ENCODE data around the gene SPRYD3.

SPRYD3 gene

DNA sequence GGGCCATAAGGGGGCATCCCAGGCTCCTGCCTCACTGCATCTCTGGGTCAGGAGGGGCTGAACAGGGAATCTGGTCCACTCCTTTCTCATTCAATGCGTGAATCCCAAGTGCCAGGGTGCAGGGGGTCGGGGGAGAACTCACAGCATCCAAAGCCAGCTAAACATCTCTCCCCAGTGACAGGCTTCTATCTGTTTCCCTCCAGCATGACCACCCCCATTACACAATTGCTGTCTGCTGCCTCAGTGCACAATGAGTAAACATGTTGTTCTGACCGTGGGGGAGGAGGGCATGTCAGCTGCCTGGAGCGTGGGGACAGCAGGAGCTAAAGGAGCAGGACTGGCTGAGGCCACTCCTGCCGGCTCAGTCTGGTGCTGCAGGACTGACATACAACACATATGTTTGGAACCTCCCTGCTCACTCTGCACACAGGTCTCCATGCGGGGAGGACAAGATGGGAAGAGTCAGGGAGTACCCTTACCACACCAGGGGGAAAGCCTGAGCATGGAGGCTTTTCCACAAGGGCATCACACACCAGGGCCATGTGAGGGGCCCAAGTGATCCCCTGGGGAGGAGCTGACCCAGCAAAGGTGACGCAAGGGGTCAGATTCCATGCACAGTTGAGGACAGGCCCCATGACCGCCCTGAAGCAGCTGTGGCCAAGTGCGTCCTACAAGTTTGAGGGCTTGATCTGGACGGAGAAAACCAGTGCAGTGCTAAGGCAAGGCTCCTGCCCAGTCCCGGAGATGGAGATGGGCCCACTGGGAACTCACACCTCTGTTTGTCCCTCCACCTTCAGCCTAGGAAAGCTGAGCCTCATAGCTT, 27.9 kb downstream of the SPRYD3 start:
- Histone ChIP-seq H3K9me3 (ENCODE audit: control insufficient read depth in 5 of 5, low read length in 5 of 5) (no peaks in the 10 kb centered on the region), H3K27me3 (ENCODE audit: control insufficient read depth in 5 of 5, insufficient read depth in 4 of 5, low read length in 5 of 5) (peaks cover 0 to 2% (median 0%) of the 10 kb centered on the region in 5 donors), H3K36me3 (ENCODE audit: control insufficient read depth in 5 of 5, insufficient read depth in 5 of 5, low read length in 5 of 5) (peaks cover 0 to 35% (median 24%) of the 10 kb centered on the region in 5 donors), H3K4me3 (ENCODE audit: low read depth in 1 of 5, low read length in 5 of 5) (peak overlapping the region; percentile 87 to 95 (median 91)), H3K9ac (ENCODE audit: low read length in 5 of 5) (peak overlapping the region; percentile 93 to 100 (median 99)), H3K27ac (ENCODE audit: low read depth, low read length) (peak overlapping the region; percentile 99), H3K4me1 (ENCODE audit: control insufficient read depth in 5 of 5, insufficient read depth in 5 of 5, low read length in 5 of 5) (peaks cover 23 to 87% (median 78%) of the 10 kb centered on the region in 5 donors)

DNA sequence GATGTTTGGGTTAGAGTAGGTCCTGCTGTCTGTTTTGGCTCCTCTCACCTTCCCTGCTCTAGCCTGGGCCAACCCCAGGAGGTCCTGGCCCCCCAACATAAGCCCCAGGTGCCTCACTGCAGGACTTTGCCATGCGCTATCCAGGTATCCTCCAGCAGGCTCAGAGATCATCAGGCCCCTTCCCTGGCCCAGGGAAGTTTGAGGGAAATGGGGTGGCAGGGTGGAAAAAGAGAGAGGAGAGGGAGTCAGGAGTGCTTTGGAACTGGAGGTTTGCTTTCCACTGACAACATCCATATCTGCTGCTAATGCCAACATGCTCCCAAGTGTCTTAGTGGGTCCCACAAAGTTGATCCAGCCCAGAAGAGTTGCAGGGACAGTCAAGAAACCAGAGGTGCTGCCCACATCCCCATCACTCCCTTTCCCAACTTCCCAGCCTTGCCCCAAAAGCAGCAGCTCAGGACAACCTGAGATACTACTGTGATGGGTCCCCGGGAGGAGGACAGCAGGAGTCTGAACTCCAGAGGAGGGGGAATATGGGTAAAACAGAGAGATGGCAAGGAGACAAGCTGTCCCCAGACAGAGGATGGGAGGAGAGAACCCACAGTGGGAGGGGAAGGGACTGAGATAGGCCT, 28.6 kb downstream of the SPRYD3 start:
- no peaks in the 10 kb centered on the region for H3K9me3 ChIP-seq (ENCODE audit: control insufficient read depth in 5 of 5, low read length in 5 of 5)
- H3K4me1 ChIP-seq (ENCODE audit: control insufficient read depth in 5 of 5, insufficient read depth in 5 of 5, low read length in 5 of 5) = peaks cover 26 to 91% (median 83%) of the 10 kb centered on the region in 5 donors
- H3K27ac ChIP-seq (ENCODE audit: low read depth, low read length) = peak overlapping the region; percentile 99
- H3K36me3 ChIP-seq (ENCODE audit: control insufficient read depth in 5 of 5, insufficient read depth in 5 of 5, low read length in 5 of 5) = peaks cover 0 to 30% (median 18%) of the 10 kb centered on the region in 5 donors
- peak overlapping the region; percentile 87 to 95 (median 91) for H3K4me3 ChIP-seq (ENCODE audit: low read depth in 1 of 5, low read length in 5 of 5)
- H3K27me3 ChIP-seq (ENCODE audit: control insufficient read depth in 5 of 5, insufficient read depth in 4 of 5, low read length in 5 of 5) = peaks cover 0 to 2% (median 0%) of the 10 kb centered on the region in 5 donors
- H3K9ac ChIP-seq (ENCODE audit: low read length in 5 of 5) = peak overlapping the region; percentile 93 to 100 (median 99)

DNA sequence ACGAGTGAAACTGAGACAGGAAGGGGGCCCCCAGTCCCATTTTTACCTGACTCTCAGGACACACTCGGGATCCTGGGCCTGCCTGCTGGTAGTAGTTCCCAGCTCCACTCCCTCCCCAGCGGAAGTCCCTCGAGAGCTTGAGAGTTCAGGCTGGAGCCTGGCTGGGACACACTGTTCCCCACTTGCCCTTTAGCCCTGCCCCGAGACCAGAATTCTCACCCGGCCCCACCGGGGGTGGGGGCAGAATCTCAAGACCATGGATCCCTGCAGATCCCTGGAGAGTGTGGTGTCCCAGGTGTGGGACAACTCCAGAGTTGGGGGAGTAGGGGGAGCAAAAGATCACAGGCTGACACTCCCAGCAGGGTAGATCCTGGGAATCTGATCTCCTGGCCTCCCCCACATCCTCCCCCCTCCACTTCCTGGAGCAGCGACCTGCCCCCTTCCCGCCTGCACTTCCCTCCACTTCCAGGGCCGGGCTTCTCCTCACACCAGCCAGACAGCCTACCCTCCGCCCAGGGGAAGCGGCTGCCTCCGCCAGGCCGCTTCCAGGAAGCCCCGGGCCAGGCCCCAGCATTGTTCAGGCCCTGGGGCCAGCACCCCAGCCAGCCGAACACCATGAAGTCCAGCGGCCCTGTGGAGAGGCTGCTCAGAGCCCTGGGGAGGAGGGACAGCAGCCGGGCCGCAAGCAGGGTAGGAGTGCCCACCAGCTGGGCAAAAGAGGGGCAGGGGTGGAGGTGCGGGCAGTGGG, 29.4 kb downstream of the SPRYD3 start, which contains the start of gene TNS2:
TNS2 (plus strand) TSS at position 495 of the 748 bp plus-strand sequence; CDS start at position 616, 121 bp downstream.
- no peaks in the 10 kb centered on the region for H3K9me3 ChIP-seq (ENCODE audit: control insufficient read depth in 5 of 5, low read length in 5 of 5)
- peaks cover 0 to 2% (median 0%) of the 10 kb centered on the region in 5 donors for H3K27me3 ChIP-seq (ENCODE audit: control insufficient read depth in 5 of 5, insufficient read depth in 4 of 5, low read length in 5 of 5)
- peak within 1 kb of the TSS; percentile 87 to 95 (median 91) for H3K4me3 ChIP-seq (ENCODE audit: low read depth in 1 of 5, low read length in 5 of 5)
- H3K4me1 ChIP-seq (ENCODE audit: control insufficient read depth in 5 of 5, insufficient read depth in 5 of 5, low read length in 5 of 5) = peaks cover 29 to 92% (median 84%) of the 10 kb centered on the region in 5 donors
- H3K9ac ChIP-seq (ENCODE audit: low read length in 5 of 5) = peak within 1 kb of the TSS; percentile 93 to 100 (median 99)
- peaks cover 0 to 23% (median 12%) of the 10 kb centered on the region in 5 donors for H3K36me3 ChIP-seq (ENCODE audit: control insufficient read depth in 5 of 5, insufficient read depth in 5 of 5, low read length in 5 of 5)
- peak within 1 kb of the TSS; percentile 99 for H3K27ac ChIP-seq (ENCODE audit: low read depth, low read length)

GRCh38 chr12:53048780-53049401, 30.3 kb downstream of the SPRYD3 start:
- peak overlapping the region; percentile 93 to 100 (median 99) for H3K9ac ChIP-seq (ENCODE audit: low read length in 5 of 5)
- peak overlapping the region; percentile 73 to 95 (median 91) for H3K4me3 ChIP-seq (ENCODE audit: low read depth in 1 of 5, low read length in 5 of 5)

GRCh38 chr12:53048033-53048779, 31.0 kb downstream of the SPRYD3 start:
- Histone ChIP-seq H3K4me3 (ENCODE audit: low read depth in 1 of 5, low read length in 5 of 5) (peak overlapping the region; percentile 73 to 95 (median 91)), H3K27me3 (ENCODE audit: control insufficient read depth in 5 of 5, insufficient read depth in 4 of 5, low read length in 5 of 5) (peaks cover 0 to 2% (median 0%) of the 10 kb centered on the region in 5 donors), H3K36me3 (ENCODE audit: control insufficient read depth in 5 of 5, insufficient read depth in 5 of 5, low read length in 5 of 5) (peaks cover 0 to 12% (median 7%) of the 10 kb centered on the region in 5 donors), H3K27ac (ENCODE audit: low read depth, low read length) (peak overlapping the region; percentile 99), H3K4me1 (ENCODE audit: control insufficient read depth in 5 of 5, insufficient read depth in 5 of 5, low read length in 5 of 5) (peaks cover 37 to 90% (median 86%) of the 10 kb centered on the region in 5 donors), H3K9me3 (ENCODE audit: control insufficient read depth in 5 of 5, low read length in 5 of 5) (no peaks in the 10 kb centered on the region), H3K9ac (ENCODE audit: low read length in 5 of 5) (peak overlapping the region; percentile 93 to 100 (median 99))

More at GRCh38 chr12:53048780-53049401, 30.3 kb downstream of the SPRYD3 start:
- Histone ChIP-seq H3K4me1 (ENCODE audit: control insufficient read depth in 5 of 5, insufficient read depth in 5 of 5, low read length in 5 of 5) (peaks cover 37 to 93% (median 88%) of the 10 kb centered on the region in 5 donors), H3K27me3 (ENCODE audit: control insufficient read depth in 5 of 5, insufficient read depth in 4 of 5, low read length in 5 of 5) (peaks cover 0 to 2% (median 0%) of the 10 kb centered on the region in 5 donors), H3K27ac (ENCODE audit: low read depth, low read length) (peak overlapping the region; percentile 99), H3K9me3 (ENCODE audit: control insufficient read depth in 5 of 5, low read length in 5 of 5) (no peaks in the 10 kb centered on the region), H3K36me3 (ENCODE audit: control insufficient read depth in 5 of 5, insufficient read depth in 5 of 5, low read length in 5 of 5) (peaks cover 0 to 19% (median 12%) of the 10 kb centered on the region in 5 donors)

DNA sequence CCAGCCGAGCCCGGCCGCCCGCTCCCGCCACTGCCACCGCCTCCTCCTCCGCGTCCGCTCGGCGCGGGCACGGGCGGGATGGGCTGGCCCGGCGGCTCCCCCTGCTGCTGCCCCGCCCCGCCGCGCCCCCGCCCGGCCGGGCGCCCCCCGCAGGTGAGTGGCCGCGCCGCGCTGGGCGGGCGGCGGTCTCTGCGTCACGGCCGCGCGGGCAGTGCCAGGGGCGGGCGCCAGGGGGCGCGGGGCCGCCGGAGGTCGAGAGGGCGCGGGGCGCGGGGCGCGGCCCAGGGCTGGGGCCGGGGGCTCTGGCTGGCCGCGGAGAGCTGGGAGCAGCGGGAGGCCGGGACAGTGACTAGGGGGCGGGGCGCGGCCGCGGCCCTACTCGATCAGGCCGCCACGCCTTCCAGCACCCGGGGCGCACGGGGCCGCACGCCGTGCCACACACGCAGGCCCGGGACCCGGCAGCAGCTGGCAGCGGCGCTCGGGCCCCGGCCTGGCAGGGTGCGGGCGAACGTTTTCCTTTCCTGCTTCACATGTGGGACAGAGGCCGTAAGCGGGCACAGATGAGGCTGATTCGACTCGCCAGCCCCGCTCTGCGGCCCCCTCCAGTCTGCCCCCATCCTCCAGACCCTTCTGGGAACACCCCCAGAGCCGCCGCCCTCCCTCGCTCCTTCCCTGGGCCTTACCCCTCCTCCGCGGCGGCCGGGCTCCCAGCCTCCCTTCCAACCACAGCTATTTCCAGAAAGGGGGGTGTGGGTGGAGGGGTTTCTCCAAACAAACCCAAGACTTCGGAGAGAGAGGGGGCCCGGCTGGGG, 31.8 kb downstream of the SPRYD3 start:
- no peaks in the 10 kb centered on the region for H3K9me3 ChIP-seq (ENCODE audit: control insufficient read depth in 5 of 5, low read length in 5 of 5)
- peak overlapping the region; percentile 60 to 95 (median 89) for H3K4me3 ChIP-seq (ENCODE audit: low read depth in 1 of 5, low read length in 5 of 5)
- H3K36me3 ChIP-seq (ENCODE audit: control insufficient read depth in 5 of 5, insufficient read depth in 5 of 5, low read length in 5 of 5) = peaks cover 0 to 11% (median 9%) of the 10 kb centered on the region in 5 donors
- H3K27ac ChIP-seq (ENCODE audit: low read depth, low read length) = peak overlapping the region; percentile 99
- H3K27me3 ChIP-seq (ENCODE audit: control insufficient read depth in 5 of 5, insufficient read depth in 4 of 5, low read length in 5 of 5) = peaks cover 0 to 2% (median 0%) of the 10 kb centered on the region in 5 donors
- H3K9ac ChIP-seq (ENCODE audit: low read length in 5 of 5) = peak overlapping the region in 4 of 5 donors; percentile 93 to 100 (median 99)
- peaks cover 37 to 86% (median 82%) of the 10 kb centered on the region in 5 donors for H3K4me1 ChIP-seq (ENCODE audit: control insufficient read depth in 5 of 5, insufficient read depth in 5 of 5, low read length in 5 of 5)

DNA sequence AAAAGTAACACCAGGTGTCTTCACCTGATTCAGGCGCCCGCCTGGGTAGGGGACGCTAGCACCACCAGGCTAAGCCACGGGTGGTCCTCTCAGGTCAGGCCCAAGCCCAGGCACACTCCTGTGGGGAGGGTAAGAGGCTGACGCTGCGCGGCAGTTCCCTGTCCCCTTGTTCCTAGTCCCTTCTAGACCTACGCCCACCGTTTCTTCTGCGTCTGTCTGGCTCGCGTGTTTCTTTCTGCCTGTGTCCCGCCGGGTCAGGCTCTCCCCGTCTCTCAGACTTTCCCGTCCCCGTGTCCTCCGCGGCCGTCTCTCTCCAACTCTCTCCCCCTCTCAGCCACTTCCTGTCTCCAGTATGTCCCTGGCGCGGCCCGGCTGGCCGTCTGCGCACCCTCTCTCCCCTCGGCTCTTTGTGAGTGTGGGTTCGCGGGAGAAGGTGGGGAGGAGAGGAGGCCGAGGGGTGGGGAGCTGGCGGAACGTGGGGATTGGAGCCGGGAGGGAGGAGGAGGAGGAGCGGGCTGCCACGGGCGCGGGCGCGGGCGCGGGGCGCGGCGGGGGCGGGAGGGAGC, 32.5 kb downstream of the SPRYD3 start:
- H3K27me3 ChIP-seq (ENCODE audit: control insufficient read depth in 5 of 5, insufficient read depth in 4 of 5, low read length in 5 of 5) = peaks cover 0 to 2% (median 0%) of the 10 kb centered on the region in 5 donors
- peak overlapping the region; percentile 91 to 99 (median 98) for H3K4me3 ChIP-seq (ENCODE audit: low read depth in 1 of 5, low read length in 5 of 5)
- H3K36me3 ChIP-seq (ENCODE audit: control insufficient read depth in 5 of 5, insufficient read depth in 5 of 5, low read length in 5 of 5) = peaks cover 0 to 5% (median 3%) of the 10 kb centered on the region in 5 donors
- H3K27ac ChIP-seq (ENCODE audit: low read depth, low read length) = peak overlapping the region; percentile 97
- peak overlapping the region; percentile 86 to 100 (median 97) for H3K9ac ChIP-seq (ENCODE audit: low read length in 5 of 5)
- peaks cover 31 to 79% (median 75%) of the 10 kb centered on the region in 5 donors for H3K4me1 ChIP-seq (ENCODE audit: control insufficient read depth in 5 of 5, insufficient read depth in 5 of 5, low read length in 5 of 5)
- no peaks in the 10 kb centered on the region for H3K9me3 ChIP-seq (ENCODE audit: control insufficient read depth in 5 of 5, low read length in 5 of 5)

DNA sequence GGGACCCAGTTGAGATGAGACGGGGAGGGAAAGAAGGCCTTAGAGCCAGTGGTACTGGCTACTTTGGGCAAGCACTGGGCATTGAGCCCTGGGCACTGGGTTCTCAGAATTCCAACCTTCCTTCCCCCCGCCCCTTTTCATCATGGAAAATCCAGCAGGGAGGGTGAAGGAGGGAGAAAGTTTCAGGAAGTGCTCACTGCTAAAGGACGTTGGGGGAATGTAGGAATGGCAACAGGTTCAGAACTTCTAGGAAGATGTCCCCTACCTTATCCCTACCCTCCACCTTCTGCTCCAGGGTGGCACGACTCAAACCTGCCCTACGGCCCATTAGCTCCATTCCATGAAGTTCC, 33.5 kb downstream of the SPRYD3 start:
- Histone ChIP-seq H3K36me3 (ENCODE audit: control insufficient read depth in 5 of 5, insufficient read depth in 5 of 5, low read length in 5 of 5) (peaks cover 0 to 5% (median 0%) of the 10 kb centered on the region in 5 donors), H3K27ac (ENCODE audit: low read depth, low read length) (peak overlapping the region; percentile 97), H3K4me3 (ENCODE audit: low read depth in 1 of 5, low read length in 5 of 5) (peak overlapping the region; percentile 91 to 99 (median 98)), H3K9ac (ENCODE audit: low read length in 5 of 5) (peak overlapping the region; percentile 35 to 100 (median 97)), H3K27me3 (ENCODE audit: control insufficient read depth in 5 of 5, insufficient read depth in 4 of 5, low read length in 5 of 5) (peaks cover 0 to 2% (median 0%) of the 10 kb centered on the region in 5 donors), H3K4me1 (ENCODE audit: control insufficient read depth in 5 of 5, insufficient read depth in 5 of 5, low read length in 5 of 5) (peaks cover 23 to 69% (median 64%) of the 10 kb centered on the region in 5 donors), H3K9me3 (ENCODE audit: control insufficient read depth in 5 of 5, low read length in 5 of 5) (no peaks in the 10 kb centered on the region)
